Measurements from ENCODE around the gene THSD7B. TPM values are rescaled to one million over a fixed set of nuclear protein-coding genes. Genes with fewer than 3 reads are reported as not detected.

The THSD7B gene
- total and polyA plus RNA-seq, 2 of the 8 experiments (the other 6 are each of a cell fraction or from before 2014, with no cell fraction given), result 0.60 to 2.9 TPM

- H2AK5ac ChIP-seq (ENCODE audit: low read depth, low read length), result no peak overlapping the region
- H3K27me3 ChIP-seq (replicated peaks in 1 of 4; ENCODE audit: control insufficient read depth in 3 of 4, extremely low read depth in 1 of 4, insufficient read depth in 3 of 4, low read length in 3 of 4), result no peaks in the 10 kb centered on the region
- no peaks in the 10 kb centered on the region for H3K79me1 ChIP-seq (ENCODE audit: low read depth, low read length)
- H4K20me1 ChIP-seq (replicated peaks in 1 of 2; ENCODE audit: control insufficient read depth in 1 of 2, insufficient read depth in 2 of 2, low read length in 2 of 2), result no peaks in the 10 kb centered on the region
- no peak for DNase-seq (ENCODE audit: low read depth in 1 of 2, low spot score in 2 of 2)
- no peak overlapping the region for H3K9ac ChIP-seq (replicated peaks in 1 of 4; ENCODE audit: extremely low read depth in 1 of 4, low read depth in 3 of 4, low read length in 3 of 4)
- H3K4me3 ChIP-seq (ENCODE audit: extremely low read depth in 1 of 4, insufficient read depth in 2 of 4, low read depth in 3 of 4, low read length in 4 of 4), result no peak overlapping the region
- H4K91ac ChIP-seq (replicated peaks; ENCODE audit: insufficient read length, low read length), result no peak overlapping the region
- no peaks in the 10 kb centered on the region; a peak in 2 of 7 replicates for H3K4me1 ChIP-seq (replicated peaks in 1 of 4; ENCODE audit: control insufficient read depth in 3 of 4, insufficient read depth in 4 of 4, low read length in 3 of 4)
- H3K23ac ChIP-seq (ENCODE audit: insufficient read length), result no peak overlapping the region
- no peak overlapping the region for H3K56ac ChIP-seq (replicated peaks; ENCODE audit: insufficient read length, low read depth, low read length)
- POLR2A ChIA-PET (ENCODE audit: partially characterized antibody), result no interaction called here
- H3K9me3 ChIP-seq (ENCODE audit: insufficient read depth in 2 of 2, low read depth in 1 of 2, low read length in 1 of 2), result no peaks in the 10 kb centered on the region
- no peak overlapping the region for H3K27ac ChIP-seq (ENCODE audit: low read depth, low read length)
- H2BK120ac ChIP-seq (replicated peaks; ENCODE audit: low read depth, low read length), result no peak overlapping the region
- H2BK20ac ChIP-seq (ENCODE audit: low read length), result no peak overlapping the region
- H3K4me2 ChIP-seq (ENCODE audit: insufficient read depth in 1 of 2, low read depth in 2 of 2, low read length in 2 of 2), result no peak overlapping the region
- H2BK12ac ChIP-seq (ENCODE audit: low read depth, low read length), result no peak overlapping the region
- H2AFZ ChIP-seq (ENCODE audit: low read length), result no peak overlapping the region
- no peak overlapping the region for H3K4ac ChIP-seq (replicated peaks; ENCODE audit: insufficient read length, low read depth, low read length)
- H4K8ac ChIP-seq (ENCODE audit: extremely low read depth, insufficient read depth, low read length), result no peak overlapping the region
- 84% methylated on average over 2 of the region's 2 CpGs; no CpG with 5 or more reads in 1 of the 2 experiments for WGBS, 2 experiments (ENCODE audit: extremely low coverage in 1 of 2, insufficient coverage in 1 of 2, insufficient read length in 1 of 2, insufficient replicate concordance in 2 of 2, low coverage in 1 of 2, low lambda C conversion rate in 2 of 2, missing lambda C conversion rate in 1 of 2)
- H2BK5ac ChIP-seq (ENCODE audit: low read depth, low read length), result no peak overlapping the region
- no peaks in the 10 kb centered on the region for H3K79me2 ChIP-seq (ENCODE audit: control insufficient read depth in 1 of 2, insufficient read depth in 2 of 2, low read length in 2 of 2)
- H3K36me3 ChIP-seq (ENCODE audit: control insufficient read depth in 2 of 4, insufficient read depth in 4 of 4, low read length in 3 of 4), result no peaks in the 10 kb centered on the region
- CTCF ChIA-PET (ENCODE audit: partially characterized antibody), result interaction anchor here (0.7 to 1.1 kb wide), 4 partner anchors 10 to 237 kb away, joined by 3 read pairs; no protein-coding TSS in a partner anchor
- H3K23me2 ChIP-seq (ENCODE audit: low read depth, low read length), result no peaks in the 10 kb centered on the region
- no peak for FAIRE-seq
- no peak overlapping the region for H3K14ac ChIP-seq (ENCODE audit: insufficient read length)
- no peak overlapping the region for H4K5ac ChIP-seq (ENCODE audit: insufficient read length, low read depth, low read length)
- no peak overlapping the region for H3K18ac ChIP-seq (ENCODE audit: extremely low read depth, low read length)
- H2BK15ac ChIP-seq (ENCODE audit: low read length), result no peak overlapping the region
- TF ChIP-seq SIRT6 (IDR thresholded peaks at IDR 0.05; ENCODE audit: low read length), result no peak
- no peak for TF ChIP-seq HDAC6 (IDR thresholded peaks at IDR 0.05; ENCODE audit: low read depth, low read length)
- no peak for TF ChIP-seq PHF8 (conservative IDR thresholded peaks at IDR 0.05; ENCODE audit: low read depth, low read length)
- no peak for TF ChIP-seq BACH1 (IDR thresholded peaks at IDR 0.05; ENCODE audit: low read length)
- TF ChIP-seq BRCA1 (IDR thresholded peaks at IDR 0.05; ENCODE audit: low read depth, low read length), result no peak
- no peak for TF ChIP-seq USF2 (IDR thresholded peaks at IDR 0.05; ENCODE audit: low read length)
- TF ChIP-seq RBBP5 (IDR thresholded peaks at IDR 0.05; ENCODE audit: borderline replicate concordance, low read depth, low read length), result no peak
- TF ChIP-seq JUND (IDR thresholded peaks at IDR 0.05; ENCODE audit: low read length), result no peak
- TF ChIP-seq NRF1 (IDR thresholded peaks at IDR 0.05; ENCODE audit: low read depth, low read length), result no peak
- no peak for TF ChIP-seq CBX8 (IDR thresholded peaks at IDR 0.05; ENCODE audit: borderline replicate concordance, low read depth, low read length)
- TF ChIP-seq E2F6 (IDR thresholded peaks at IDR 0.05), result no peak
These were observed 756.6 kb downstream of the THSD7B start for GRCh38 chr2:137521653-137522619.
